Heart right ventricle (tissue), 16 donors: ENCODE results near the gene N4BP2L2. TPM values are rescaled to one million over a fixed set of nuclear protein-coding genes. Genes with fewer than 3 reads are reported as not detected.

Experiments
- ATAC-seq, 8 donors: fragments of 200-7000 bp; cut with Tn5 transposase; one replicate each; pipeline ENCODE4 v1.9.1; 2020; ENCODE audit warnings: mild to moderate bottlenecking in 8 of 8, moderate library complexity in 8 of 8, moderate number of reproducible peaks in 1 of 8
- DNase-seq, 2 donors: peaks; one replicate each; pipeline ENCODE4 v3.0.0-alpha.2; 2020
- H3K27ac ChIP-seq, 10 donors: fragments of 200-600 bp; sonication (generic) in 2 of 10; one replicate each; pipeline versions ENCODE4 v1.5.0 to v1.8.0; 2020 to 2022; ENCODE audit warnings: mild to moderate bottlenecking in 3 of 10
- H3K27me3 ChIP-seq, 7 donors: fragments of 200-600 bp; one replicate each; pipeline ENCODE4 v1.8.0; 2021 to 2022; ENCODE audit warnings: mild to moderate bottlenecking in 2 of 7
- H3K36me3 ChIP-seq, 9 donors: fragments of 200-600 bp; sonication (generic) in 1 of 9; one replicate each; pipeline versions ENCODE4 v1.5.0 to v1.8.0; 2020 to 2022; ENCODE audit warnings: mild to moderate bottlenecking in 2 of 9
- H3K4me1 ChIP-seq, 9 donors: fragments of 200-600 bp; sonication (generic) in 1 of 9; one replicate each; pipeline versions ENCODE4 v1.5.0 to v1.8.0; 2020 to 2022; ENCODE audit warnings: mild to moderate bottlenecking in 4 of 9
- H3K4me3 ChIP-seq, 10 donors: fragments of 200-600 bp; sonication (generic) in 2 of 10; one replicate each; pipeline versions ENCODE4 v1.5.0 to v1.8.0; 2020 to 2022; ENCODE audit warnings: mild to moderate bottlenecking in 7 of 10, moderate library complexity in 2 of 10
- H3K9me3 ChIP-seq, 11 donors: fragments of 200-600 bp in 10 of 11; sonication (generic) in 2 of 11; one replicate each; pipeline versions ENCODE4 v1.5.0 to v1.8.0; 2013 to 2022; ENCODE audit warnings: mild to moderate bottlenecking in 2 of 11, control low read depth in 1 of 11, moderate library complexity in 1 of 11
- WGBS, 2 donors: extraction: QIAGEN DNeasy Blood & Tissue Kit; methylation state at CpG; one replicate each; pipeline ENCODE4 v1.1.7; 2013; ENCODE audit warnings: inconsistent platforms in 1 of 2; 5-methylcytosine and 5-hydroxymethylcytosine counted together
- intact Hi-C, 10 donors: fragments of 100-400 bp; cut with DNase I; formaldehyde crosslinking; loops; one replicate each; pipeline versions ENCODE4 v1.11.1 to v1.14.2; 2022
- polyA plus RNA-seq, 2 donors: library from polyadenylated mRNA; stranded (reverse); fragments of 200-250 nt; gene quantifications; one replicate each; pipeline ENCODE4 v1.2.3, GENCODE V29; 2013
- total RNA-seq, 10 donors: library from RNA; stranded (reverse); fragmentation: NEBNext Ultra II Directional in 3 of 10; extraction: Animal tissue kit (Norgen Biotek cat#: 25700) in 3 of 10; gene quantifications; one replicate each; pipeline versions ENCODE4 v1.2.1 to v1.2.4, GENCODE V29; 2021 to 2023
- TF ChIP-seq, protein P1 (sequence below), 9 donors: fragments of 200-600 bp; sonication (generic) in 2 of 9; IDR thresholded peaks; one replicate each; pipeline versions ENCODE4 v1.5.0 to v1.8.0; 2021 to 2022; ENCODE audit warnings: antibody characterized with exemption in 9 of 9, mild to moderate bottlenecking in 5 of 9, moderate library complexity in 1 of 9
- donor health status: Arrhythmogenic right ventricular cardiomyopathy.
- donor health status: ischemic (EF 13 %, LVEDD 7.1; RV severe dilation, severe dysfunction).
- donor health status: healthy with polysubstance abuse.
- donor health status: DM: no; HTN: yes; CAD: no.
- donor health status: DM: no; HTN: no; CAD: no.
- donor health status: ischemic (EF 25% LVEDD 6.9; RV normal size, moderate dysfunction).
- donor health status: ischemic (EF 25% LVEDD 5.7; RV mildly dilated, moderate dysfunction).
- donor health status: healthy.
- donor health status: DM: yes; HTN: yes; CAD: no.
- donor health status: Ischemic cardiomyopathy.
- donor health status: ischemic (EF 35%, LVEDD 5.7; RV mildly dilated, moderate dysfunction).
- donor health status: nonischemic (EF 11% LVEDD 7.7; RV severe dilation, severe dysfunction).
- donor health status: DM: yes; HTN: yes; CAD: no.
- donor health status: PGD.
- donor health status: ischemic (EF 29% LVEDD 5.4; RV normal size, mild dysfunction).
- donor health status: nonischemic (EF 23%, LVEDD 6.1; RV moderate dilation, normal function).

Gene N4BP2L2
- total and polyA plus RNA-seq, 12 donors, result 28.2 to 162 (median 132) TPM

DNA sequence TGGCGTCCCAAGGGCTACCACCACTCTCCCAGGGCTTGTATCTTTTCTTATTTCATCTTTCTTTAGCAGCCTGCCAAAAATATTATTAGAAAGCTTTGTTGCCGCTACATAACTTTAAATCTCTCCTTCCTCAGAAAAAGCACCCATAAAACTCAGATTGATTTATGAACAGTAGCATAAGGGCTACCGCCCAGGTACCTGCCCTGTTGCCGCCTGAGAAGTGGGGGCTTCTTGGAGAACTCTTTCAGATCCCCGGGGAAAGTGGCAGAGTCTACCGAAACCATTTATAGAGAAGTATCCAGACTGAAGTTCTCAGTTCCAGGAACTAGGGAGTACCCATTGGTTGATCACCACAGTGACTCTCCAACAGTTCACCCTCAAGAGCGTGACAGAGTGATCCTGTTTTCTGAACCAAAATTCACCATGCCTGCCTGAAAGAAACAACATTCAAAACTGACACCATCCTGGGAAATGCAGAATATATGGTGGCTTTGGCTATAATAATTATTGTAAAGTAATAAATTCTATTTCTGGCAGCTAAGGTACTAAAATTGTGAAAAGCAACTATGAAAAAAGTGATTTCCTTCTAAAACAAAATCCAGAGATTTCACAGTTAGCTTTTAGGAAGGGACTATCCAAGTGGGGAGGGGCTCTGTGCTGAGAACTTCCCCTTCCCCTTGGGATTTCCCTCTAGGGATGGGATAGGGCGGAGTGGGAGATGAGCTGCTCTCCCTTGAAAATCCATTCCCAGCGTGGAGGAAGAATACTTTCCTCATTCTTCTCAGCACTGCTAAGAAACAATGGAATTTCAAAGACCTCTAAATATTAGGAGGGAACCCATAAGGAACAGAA is 109.8 kb downstream of the N4BP2L2 start:
- TF ChIP-seq, protein P1, sequence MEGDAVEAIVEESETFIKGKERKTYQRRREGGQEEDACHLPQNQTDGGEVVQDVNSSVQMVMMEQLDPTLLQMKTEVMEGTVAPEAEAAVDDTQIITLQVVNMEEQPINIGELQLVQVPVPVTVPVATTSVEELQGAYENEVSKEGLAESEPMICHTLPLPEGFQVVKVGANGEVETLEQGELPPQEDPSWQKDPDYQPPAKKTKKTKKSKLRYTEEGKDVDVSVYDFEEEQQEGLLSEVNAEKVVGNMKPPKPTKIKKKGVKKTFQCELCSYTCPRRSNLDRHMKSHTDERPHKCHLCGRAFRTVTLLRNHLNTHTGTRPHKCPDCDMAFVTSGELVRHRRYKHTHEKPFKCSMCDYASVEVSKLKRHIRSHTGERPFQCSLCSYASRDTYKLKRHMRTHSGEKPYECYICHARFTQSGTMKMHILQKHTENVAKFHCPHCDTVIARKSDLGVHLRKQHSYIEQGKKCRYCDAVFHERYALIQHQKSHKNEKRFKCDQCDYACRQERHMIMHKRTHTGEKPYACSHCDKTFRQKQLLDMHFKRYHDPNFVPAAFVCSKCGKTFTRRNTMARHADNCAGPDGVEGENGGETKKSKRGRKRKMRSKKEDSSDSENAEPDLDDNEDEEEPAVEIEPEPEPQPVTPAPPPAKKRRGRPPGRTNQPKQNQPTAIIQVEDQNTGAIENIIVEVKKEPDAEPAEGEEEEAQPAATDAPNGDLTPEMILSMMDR (IDR thresholded peaks at IDR 0.05), result no peak

DNA sequence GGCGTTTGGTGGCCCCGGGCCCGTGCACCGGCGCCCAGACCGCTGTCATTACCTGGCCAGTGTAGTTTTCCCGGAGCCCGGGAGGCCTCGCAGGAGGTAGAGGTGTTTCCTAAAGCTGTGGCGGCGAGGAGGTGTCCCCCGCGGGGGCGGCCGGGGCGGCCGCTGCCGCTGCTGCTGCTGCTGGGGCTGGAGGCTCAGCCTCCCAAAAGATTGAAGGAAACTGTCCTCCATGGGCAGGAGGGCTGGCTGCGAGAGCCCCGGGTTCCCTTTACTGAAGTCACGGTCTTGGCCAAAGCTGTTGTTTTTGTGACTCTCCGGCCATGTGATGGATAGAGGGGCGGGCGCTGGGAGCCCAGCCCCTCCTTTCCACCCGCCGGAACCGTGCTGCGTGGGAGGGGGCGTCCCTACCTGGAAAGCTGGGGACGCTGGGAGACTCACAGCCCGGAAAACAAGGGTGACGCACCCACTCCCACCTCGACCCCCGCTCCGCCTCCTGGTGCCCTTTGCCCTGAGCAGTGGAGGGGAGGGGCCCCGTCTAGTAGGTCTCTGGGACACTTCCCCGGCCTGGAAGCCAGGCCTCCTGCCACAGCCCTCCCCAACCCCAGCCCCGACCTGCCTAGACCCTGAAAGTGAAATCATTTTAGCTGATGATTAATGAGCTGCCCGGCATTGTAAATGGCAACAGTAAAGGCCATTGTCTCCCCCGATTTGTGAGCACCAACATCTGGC is 110.6 kb downstream of the N4BP2L2 start, which contains the start of gene N4BP2L1:
TSS of gene N4BP2L1 (minus strand) at position 279 of the 729 bp plus-strand sequence. CDS start at position 231, 48 bp downstream.
- Histone ChIP-seq H3K27ac (peak within 1 kb of the TSS; percentile 82 to 97 (median 86)), H3K4me3 (peak within 1 kb of the TSS; percentile 26 to 84 (median 77)), H3K36me3 (peaks cover 0 to 30% (median 0%) of the 10 kb centered on the region in 9 donors), H3K4me1 (peaks cover 0 to 59% (median 26%) of the 10 kb centered on the region in 9 donors), H3K27me3 (no peaks in the 10 kb centered on the region), H3K9me3 (no peaks in the 10 kb centered on the region)
- ATAC-seq (peak; percentile 79 to 89 (median 88)), DNase-seq (peak; percentile 72 to 79)
- 2 to 3% methylated on average over 40 of the region's 40 CpGs for WGBS, 2 donors
- TF ChIP-seq, protein P1 (IDR thresholded peaks at IDR 0.05), result no peak
- intact Hi-C loops, result loop anchor here in 5 of 10 donors (2.0 to 10.0 kb wide), 3 partner anchors 103 to 111 kb away; partner anchors contain the start of gene N4BP2L2 (in 5 of the 5)

More for the DNA sequence above, 109.8 kb downstream of the N4BP2L2 start:
- DNase-seq (no peak), ATAC-seq (peak in 3 of 8 donors; percentile 35 to 41 (median 37))
- Histone ChIP-seq H3K4me3 (peak overlapping the region; percentile 26 to 84 (median 77)), H3K36me3 (peaks cover 0 to 32% (median 0%) of the 10 kb centered on the region in 9 donors), H3K9me3 (no peaks in the 10 kb centered on the region), H3K4me1 (peaks cover 0 to 55% (median 26%) of the 10 kb centered on the region in 9 donors), H3K27ac (peak overlapping the region; percentile 82 to 97 (median 86)), H3K27me3 (no peaks in the 10 kb centered on the region)
- 46 to 58% methylated on average over 9 of the region's 9 CpGs for WGBS, 2 donors
- intact Hi-C loops, result loop anchor here in 4 of 10 donors (2.0 to 10.0 kb wide), 3 partner anchors 104 to 110 kb away; partner anchors contain the start of gene N4BP2L2 (in 4 of the 4)

DNA sequence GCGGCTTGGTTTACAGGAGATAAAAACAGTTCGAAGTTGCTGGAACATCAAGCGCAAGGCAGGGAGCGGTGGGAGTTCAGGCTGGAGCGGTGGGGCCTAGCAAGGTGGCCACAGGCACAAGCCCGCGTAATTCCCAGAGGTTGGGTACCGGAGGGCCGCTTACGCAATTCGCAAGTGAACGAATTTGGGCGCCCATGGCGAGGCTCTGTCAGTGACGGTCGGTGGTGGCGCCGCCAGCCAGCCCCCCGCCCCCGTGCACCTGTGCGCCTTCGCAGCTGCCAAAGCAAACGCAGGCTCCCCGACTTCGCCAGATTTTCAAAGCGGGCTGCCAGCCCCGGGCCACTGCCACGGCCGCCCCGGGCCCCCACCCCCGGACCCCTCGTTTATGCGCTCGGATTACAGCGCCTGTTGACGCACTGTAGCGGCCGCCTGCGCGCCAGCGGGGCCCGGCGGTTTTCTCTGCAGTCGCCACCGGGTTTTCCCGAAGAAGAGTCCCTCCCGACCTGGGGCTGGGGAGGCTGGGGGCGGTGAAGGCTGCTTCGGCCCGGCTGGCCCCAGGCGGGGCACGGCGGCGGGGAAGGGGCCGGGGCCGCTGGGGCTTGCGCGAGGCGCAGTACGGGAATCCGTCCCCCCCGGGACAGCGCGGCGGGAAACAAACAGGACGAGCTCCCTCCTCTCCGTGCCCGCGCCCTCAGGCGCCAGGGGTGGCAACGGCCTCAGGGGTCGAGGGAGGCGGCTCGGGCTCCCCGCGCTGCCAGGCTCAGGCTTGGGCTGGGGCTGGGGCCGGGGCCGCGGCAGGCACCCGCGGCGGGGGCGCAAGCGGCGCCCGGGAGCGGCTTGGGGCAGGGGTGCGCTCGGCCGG is 111.4 kb downstream of the N4BP2L2 start:
- H3K9me3 ChIP-seq, result no peaks in the 10 kb centered on the region
- TF ChIP-seq, protein P1 (IDR thresholded peaks at IDR 0.05), result no peak
- H3K27me3 ChIP-seq, result no peaks in the 10 kb centered on the region
- WGBS, 2 donors, result 1 to 2% methylated on average over 87 to 90 of the region's 90 CpGs
- H3K4me1 ChIP-seq, result peaks cover 0 to 59% (median 26%) of the 10 kb centered on the region in 9 donors
- peak overlapping the region; percentile 26 to 84 (median 77) for H3K4me3 ChIP-seq
- DNase-seq (peak; percentile 31 to 34), ATAC-seq (peak; percentile 27 to 59 (median 32))
- peaks cover 0 to 26% (median 0%) of the 10 kb centered on the region in 9 donors for H3K36me3 ChIP-seq
- H3K27ac ChIP-seq, result peak overlapping the region; percentile 82 to 97 (median 86)
- intact Hi-C loops, result loop anchor here in 4 of 10 donors (2.0 to 10.0 kb wide), 3 partner anchors 102 to 112 kb away; partner anchors contain the start of gene N4BP2L2 (in 4 of the 4)
